Uterus (tissue), 4 donors: Measurements from ENCODE around the gene SELENOH. TPM values are rescaled to one million over a fixed set of nuclear protein-coding genes. Genes with fewer than 3 reads are reported as not detected.
A peak's percentile ranks its signal among the peaks of the same experiment; 100 is the strongest.
"Not testable (repeated sequence)": the region's sequence is repeated elsewhere in the genome, so short reads cannot be mapped to it uniquely, and the experiment has no call there.

Experiments used
- DNase-seq, 2 donors: peaks; one replicate each; pipeline ENCODE4 v3.0.0-alpha.2; 2019 to 2020
- H3K27ac ChIP-seq, 2 donors: fragments of 200-600 bp; sonication (generic); 1 replicate in 1 of 2; 2 replicates in 1 of 2; pipeline ENCODE4 v1.5.1; 2016 to 2018
- H3K27me3 ChIP-seq, 2 donors: fragments of 200-600 bp; sonication (generic); one replicate each; pipeline ENCODE4 v1.5.1; 2018 to 2019; ENCODE audit warnings: control low read depth in 1 of 2
- H3K36me3 ChIP-seq, 2 donors: fragments of 200-600 bp; sonication (generic); one replicate each; pipeline ENCODE4 v1.5.1; 2019; ENCODE audit warnings: control low read depth in 1 of 2
- H3K4me1 ChIP-seq, 2 donors: fragments of 200-600 bp; sonication (generic); one replicate each; pipeline ENCODE4 v1.5.1; 2018 to 2019; ENCODE audit warnings: control low read depth in 1 of 2
- H3K4me3 ChIP-seq, 2 donors: fragments of 200-600 bp; sonication (generic); 1 replicate in 1 of 2; 2 replicates in 1 of 2; pipeline ENCODE4 v1.5.1; 2018 to 2019; ENCODE audit warnings: mild to moderate bottlenecking in 1 of 2
- H3K9me3 ChIP-seq, 2 donors: fragments of 200-600 bp; sonication (generic); one replicate each; pipeline ENCODE4 v1.5.1; 2019; ENCODE audit warnings: control low read depth in 1 of 2
- POLR2A ChIP-seq, 2 donors: fragments of 450-650 bp; IDR thresholded peaks; one replicate each; pipeline ENCODE4 v1.6.1; 2016; ENCODE audit warnings: antibody characterized with exemption in 2 of 2, mild to moderate bottlenecking in 1 of 2, moderate library complexity in 1 of 2
- intact Hi-C: fragments of 100-400 bp; cut with DNase I; formaldehyde crosslinking; loops from one replicate; pipeline ENCODE4 v1.15.1; 2023; ENCODE audit warnings: low total_unique reads
- total RNA-seq, 4 donors: library from RNA; depleted of rRNA in 3 of 4; stranded (reverse); fragments of >200 nt in 3 of 4; gene quantifications; one replicate each; pipeline versions ENCODE4 v1.1.0 to v1.2.4, GENCODE V29; 2014 to 2023
- TF ChIP-seq, protein P1 (sequence below), 4 experiments: fragments of 200-600 bp in 2 of 4; fragments of 450-650 bp in 2 of 4; sonication (generic) in 2 of 4; IDR thresholded peaks; one replicate each; pipeline ENCODE4 v1.5.1; 2016 to 2019; ENCODE audit warnings: antibody characterized with exemption in 4 of 4, mild to moderate bottlenecking in 2 of 4, moderate library complexity in 1 of 4
- donor health status: DM: yes; HTN: yes; CAD: no.

Gene SELENOH
- total RNA-seq, 4 donors from 2014 or later = 78.3 to 475 (median 105) TPM

DNA sequence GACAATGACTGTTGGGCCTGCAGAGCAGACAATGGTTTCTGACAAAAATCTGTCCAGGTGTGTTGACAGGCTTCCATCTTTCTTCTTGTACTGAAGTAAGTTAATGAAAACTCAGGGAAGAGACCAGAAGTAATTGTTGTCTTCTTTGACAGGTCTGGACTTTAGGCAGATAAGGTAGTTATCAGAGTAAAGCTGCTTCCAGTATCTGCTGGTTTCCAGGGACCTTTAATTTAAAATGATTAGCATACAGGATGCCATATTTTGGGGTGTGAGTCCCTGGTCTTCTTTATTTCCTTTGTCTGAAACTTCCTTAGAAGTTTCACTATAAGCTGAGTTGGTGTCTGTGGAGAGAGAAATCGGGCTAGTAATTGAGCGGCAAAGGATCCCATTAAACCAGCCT, 27.5 kb upstream of the SELENOH start:
- no peaks in the 10 kb centered on the region for H3K36me3 ChIP-seq
- TF ChIP-seq POLR2A (IDR thresholded peaks at IDR 0.05) = no peak
- TF ChIP-seq, protein P1, sequence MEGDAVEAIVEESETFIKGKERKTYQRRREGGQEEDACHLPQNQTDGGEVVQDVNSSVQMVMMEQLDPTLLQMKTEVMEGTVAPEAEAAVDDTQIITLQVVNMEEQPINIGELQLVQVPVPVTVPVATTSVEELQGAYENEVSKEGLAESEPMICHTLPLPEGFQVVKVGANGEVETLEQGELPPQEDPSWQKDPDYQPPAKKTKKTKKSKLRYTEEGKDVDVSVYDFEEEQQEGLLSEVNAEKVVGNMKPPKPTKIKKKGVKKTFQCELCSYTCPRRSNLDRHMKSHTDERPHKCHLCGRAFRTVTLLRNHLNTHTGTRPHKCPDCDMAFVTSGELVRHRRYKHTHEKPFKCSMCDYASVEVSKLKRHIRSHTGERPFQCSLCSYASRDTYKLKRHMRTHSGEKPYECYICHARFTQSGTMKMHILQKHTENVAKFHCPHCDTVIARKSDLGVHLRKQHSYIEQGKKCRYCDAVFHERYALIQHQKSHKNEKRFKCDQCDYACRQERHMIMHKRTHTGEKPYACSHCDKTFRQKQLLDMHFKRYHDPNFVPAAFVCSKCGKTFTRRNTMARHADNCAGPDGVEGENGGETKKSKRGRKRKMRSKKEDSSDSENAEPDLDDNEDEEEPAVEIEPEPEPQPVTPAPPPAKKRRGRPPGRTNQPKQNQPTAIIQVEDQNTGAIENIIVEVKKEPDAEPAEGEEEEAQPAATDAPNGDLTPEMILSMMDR (IDR thresholded peaks at IDR 0.05) = no peak
- intact Hi-C loops = no loop called here
- H3K4me1 ChIP-seq = peaks cover 0 to 15% of the 10 kb centered on the region in 2 donors
- DNase-seq = no peak
- no peak overlapping the region for H3K27ac ChIP-seq
- H3K9me3 ChIP-seq = no peaks in the 10 kb centered on the region
- H3K4me3 ChIP-seq = peak overlapping the region in 1 of 2 donors; percentile 70
- no peaks in the 10 kb centered on the region for H3K27me3 ChIP-seq

DNA sequence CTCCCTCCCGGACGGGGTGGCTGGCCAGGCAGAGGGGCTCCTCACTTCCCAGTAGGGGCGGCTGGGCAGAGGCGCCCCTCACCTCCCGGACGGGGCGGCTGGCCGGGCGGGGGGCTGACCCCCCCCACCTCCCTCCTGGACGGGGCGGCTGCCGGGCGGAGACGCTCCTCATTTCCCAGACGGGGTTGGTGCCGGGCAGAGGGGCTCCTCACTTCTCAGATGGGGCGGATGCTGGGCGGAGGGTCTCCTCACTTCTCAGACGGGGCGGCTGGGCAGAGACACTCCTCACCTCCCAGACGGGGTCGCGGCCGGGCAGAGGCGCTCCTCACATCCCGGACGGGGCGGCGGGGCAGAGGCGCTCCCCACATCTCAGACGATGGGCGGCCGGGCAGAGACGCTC, 24.6 kb upstream of the SELENOH start:
- H3K27ac ChIP-seq, H3K27me3 ChIP-seq, H3K4me3 ChIP-seq, DNase-seq, intact Hi-C loops, H3K36me3 ChIP-seq, H3K4me1 ChIP-seq, H3K9me3 ChIP-seq: not testable (repeated sequence)

DNA sequence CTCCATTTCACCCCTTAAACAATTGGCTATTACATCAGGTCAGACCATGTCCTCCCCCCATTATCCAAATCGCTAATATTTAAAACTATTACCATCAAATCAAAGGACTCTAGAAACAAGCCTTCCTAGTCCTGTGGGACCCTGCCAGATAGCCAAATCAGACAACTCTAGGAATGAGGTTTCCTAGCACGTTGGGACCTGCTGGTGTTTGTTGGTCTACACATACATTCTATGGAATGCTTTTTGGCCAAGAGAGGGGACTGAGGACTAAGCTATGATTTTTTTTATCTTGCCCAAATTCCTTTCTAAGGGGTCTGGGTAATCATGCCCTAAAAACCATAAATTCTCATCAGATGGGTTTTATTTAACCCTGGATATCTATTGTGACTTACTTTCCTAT, 14.1 kb upstream of the SELENOH start:
- no peaks in the 10 kb centered on the region for H3K9me3 ChIP-seq
- H3K4me3 ChIP-seq = no peak overlapping the region
- no peaks in the 10 kb centered on the region for H3K4me1 ChIP-seq
- intact Hi-C loops = no loop called here
- no peak for DNase-seq
- no peaks in the 10 kb centered on the region for H3K36me3 ChIP-seq
- no peaks in the 10 kb centered on the region for H3K27me3 ChIP-seq
- H3K27ac ChIP-seq = no peak overlapping the region
- TF ChIP-seq POLR2A (IDR thresholded peaks at IDR 0.05) = no peak
- TF ChIP-seq, protein P1 (IDR thresholded peaks at IDR 0.05) = no peak

DNA sequence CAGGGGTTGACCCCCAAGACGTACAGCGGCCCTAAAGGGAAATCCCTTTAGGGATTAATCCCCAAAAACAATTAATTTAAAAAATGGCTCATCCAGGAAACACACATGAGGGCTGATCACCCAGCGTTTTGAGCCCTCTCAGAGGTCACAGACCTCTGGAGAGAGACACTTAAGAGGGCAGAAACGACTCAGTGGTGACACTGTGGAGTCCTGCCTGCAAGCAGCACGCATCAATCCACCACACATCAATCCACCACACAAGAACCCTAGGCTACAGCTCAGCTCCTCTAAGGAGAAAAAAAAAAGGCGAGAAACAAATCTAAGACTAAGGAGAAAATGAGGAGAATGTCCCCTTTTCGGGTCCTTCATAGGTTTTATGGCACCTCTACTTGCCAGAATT, 12.5 kb upstream of the SELENOH start:
- H3K27ac ChIP-seq = no peak overlapping the region
- H3K4me3 ChIP-seq = no peak overlapping the region
- intact Hi-C loops = no loop called here
- no peaks in the 10 kb centered on the region for H3K4me1 ChIP-seq
- no peak for TF ChIP-seq POLR2A (IDR thresholded peaks at IDR 0.05)
- TF ChIP-seq, protein P1 (IDR thresholded peaks at IDR 0.05) = no peak
- no peaks in the 10 kb centered on the region for H3K36me3 ChIP-seq
- H3K9me3 ChIP-seq = no peaks in the 10 kb centered on the region
- no peaks in the 10 kb centered on the region for H3K27me3 ChIP-seq
- no peak for DNase-seq

DNA sequence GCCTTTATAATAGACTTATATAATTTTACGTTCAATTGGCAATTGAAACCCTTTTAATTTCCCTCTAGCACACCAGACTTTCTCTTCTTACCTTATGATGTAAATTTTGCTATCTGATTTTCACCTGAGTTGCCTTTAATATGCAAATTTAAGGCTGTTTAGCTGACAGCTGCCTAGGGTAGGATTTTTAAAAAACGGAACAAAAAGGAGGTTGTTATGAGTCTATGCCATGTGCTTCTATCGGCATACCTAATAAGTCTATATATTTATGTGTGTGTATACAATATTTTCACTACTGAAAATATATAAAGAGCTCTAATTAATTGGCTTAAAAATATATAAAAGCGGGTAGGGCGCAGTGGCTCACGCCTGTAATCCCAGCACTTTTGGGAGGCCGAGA, 11.8 kb upstream of the SELENOH start:
- Histone ChIP-seq H3K4me3 (no peak overlapping the region), H3K9me3 (no peaks in the 10 kb centered on the region), H3K4me1 (no peaks in the 10 kb centered on the region), H3K36me3 (no peaks in the 10 kb centered on the region), H3K27me3 (no peaks in the 10 kb centered on the region), H3K27ac (no peak overlapping the region)
- no peak for DNase-seq
- intact Hi-C loops = no loop called here
- TF ChIP-seq, protein P1 (IDR thresholded peaks at IDR 0.05) = no peak
- no peak for TF ChIP-seq POLR2A (IDR thresholded peaks at IDR 0.05)

DNA sequence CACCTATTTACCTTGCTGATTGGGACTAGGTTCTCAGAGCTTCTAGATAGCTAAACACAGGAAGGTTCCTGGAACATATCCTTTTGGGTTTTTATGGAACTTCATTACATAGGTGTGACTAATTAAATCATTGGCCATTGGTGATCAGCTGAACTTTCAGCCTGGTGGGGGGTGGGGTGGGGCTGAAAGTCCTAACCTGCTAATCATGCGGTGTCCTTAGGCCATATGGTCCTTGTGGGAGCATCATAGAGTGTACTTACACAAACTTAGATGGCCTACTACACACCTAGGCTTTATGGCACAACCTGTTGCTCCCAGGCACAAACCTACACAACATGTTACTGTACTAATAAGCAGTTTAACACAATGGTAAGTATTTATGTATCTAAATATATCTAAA, 8.6 kb upstream of the SELENOH start:
- DNase-seq = no peak
- Histone ChIP-seq H3K4me3 (no peak overlapping the region), H3K36me3 (no peaks in the 10 kb centered on the region), H3K27ac (no peak overlapping the region), H3K4me1 (no peaks in the 10 kb centered on the region), H3K27me3 (no peaks in the 10 kb centered on the region), H3K9me3 (no peaks in the 10 kb centered on the region)
- TF ChIP-seq POLR2A (IDR thresholded peaks at IDR 0.05) = no peak
- TF ChIP-seq, protein P1 (IDR thresholded peaks at IDR 0.05) = no peak
- intact Hi-C loops = no loop called here
